SK-N-SH treated with all-trans-retinoic acid at 6 μM for 48 hours (cell line): ENCODE measurements around the gene DARS2.

Experiments
- ATAC-seq: fragments of 200-7000 bp; cut with Tn5 transposase; 3 replicates; pipeline ENCODE4 v1.9.1; 2020; ENCODE audit warnings: mild to moderate bottlenecking, moderate library complexity
- ARNTL ChIP-seq: fragments of 450-650 bp; formaldehyde crosslinking; IDR thresholded peaks from 2 replicates; pipeline ENCODE4 v1.5.0; 2020; ENCODE audit warnings: low read depth, mild to moderate bottlenecking, moderate library complexity, borderline replicate concordance
- CREB5 ChIP-seq: fragments of 250-450 bp; sonication (Bioruptor Pico); IDR thresholded peaks from 2 replicates; pipeline ENCODE4 v1.5.1; 2020; ENCODE audit warnings: low read depth, mild to moderate bottlenecking, moderate library complexity
- CSDC2 ChIP-seq: fragments of 250-450 bp; sonication (Bioruptor Pico); IDR thresholded peaks from 2 replicates; pipeline ENCODE4 v1.5.0; 2020; ENCODE audit warnings: mild to moderate bottlenecking, moderate library complexity
- ESRRG ChIP-seq: fragments of 250-450 bp; sonication (Bioruptor Pico); IDR thresholded peaks from 2 replicates; pipeline ENCODE4 v1.6.1; 2021; ENCODE audit warnings: mild to moderate bottlenecking
- GLIS3 ChIP-seq: fragments of 250-450 bp; sonication (Bioruptor Pico); IDR thresholded peaks from 2 replicates; pipeline ENCODE4 v1.5.0; 2020; ENCODE audit warnings: mild to moderate bottlenecking, moderate library complexity
- ISL1 ChIP-seq: fragments of 250-450 bp; sonication (Bioruptor Pico); IDR thresholded peaks from 2 replicates; pipeline ENCODE4 v2.1.2; 2022; ENCODE audit warnings: mild to moderate bottlenecking, moderate library complexity
- OSR1 ChIP-seq: fragments of 250-450 bp; sonication (Bioruptor Pico); IDR thresholded peaks from 2 replicates; pipeline ENCODE4 v1.8.0; 2022; ENCODE audit warnings: moderate library complexity, mild to moderate bottlenecking, inconsistent platforms
- POU6F1 ChIP-seq: fragments of 250-450 bp; sonication (Bioruptor Pico); IDR thresholded peaks from 2 replicates; pipeline ENCODE4 v1.8.0; 2021; ENCODE audit warnings: low read depth, mild to moderate bottlenecking, moderate library complexity, borderline replicate concordance
- PPARA ChIP-seq: fragments of 250-450 bp; sonication (Bioruptor Pico); IDR thresholded peaks from 2 replicates; pipeline ENCODE4 v1.5.0; 2020; ENCODE audit warnings: mild to moderate bottlenecking, borderline replicate concordance
- RARB ChIP-seq: fragments of 250-450 bp; sonication (Bioruptor Pico); IDR thresholded peaks from 2 replicates; pipeline ENCODE4 v1.8.0; 2021; ENCODE audit warnings: mild to moderate bottlenecking, moderate library complexity
- SNAI2 ChIP-seq: fragments of 250-450 bp; sonication (Bioruptor Pico); IDR thresholded peaks from 2 replicates; pipeline ENCODE4 v1.5.0; 2020; ENCODE audit warnings: mild to moderate bottlenecking, moderate library complexity
- TCF4 ChIP-seq: fragments of 250-450 bp; sonication (Bioruptor Pico); IDR thresholded peaks from 2 replicates; pipeline ENCODE4 v1.8.0; 2021; ENCODE audit warnings: mild to moderate bottlenecking, moderate library complexity, borderline replicate concordance
- TOX ChIP-seq: fragments of 250-450 bp; sonication (Bioruptor Pico); IDR thresholded peaks from 2 replicates; pipeline ENCODE4 v1.8.0; 2021; ENCODE audit warnings: mild to moderate bottlenecking, moderate library complexity, borderline replicate concordance
- TSHZ2 ChIP-seq: fragments of 250-450 bp; sonication (Bioruptor Pico); IDR thresholded peaks from 2 replicates; pipeline ENCODE4 v1.5.0; 2020; ENCODE audit warnings: mild to moderate bottlenecking, moderate library complexity
- ZFP3 ChIP-seq: fragments of 250-450 bp; sonication (Bioruptor Pico); IDR thresholded peaks from 2 replicates; pipeline ENCODE4 v1.5.0; 2020; ENCODE audit warnings: mild to moderate bottlenecking, moderate library complexity
- ZNF565 ChIP-seq: fragments of 450-650 bp; formaldehyde crosslinking; conservative IDR thresholded peaks from 2 replicates; pipeline ENCODE4 v1.5.0; 2020; ENCODE audit warnings: low read depth, mild to moderate bottlenecking, moderate library complexity
- ZNF70 ChIP-seq: fragments of 450-650 bp; formaldehyde crosslinking; IDR thresholded peaks from 2 replicates; pipeline ENCODE4 v1.5.0; 2020; ENCODE audit warnings: mild to moderate bottlenecking, moderate library complexity
- TF ChIP-seq, protein P1 (sequence below): fragments of 250-450 bp; sonication (Bioruptor Pico); IDR thresholded peaks from 2 replicates; pipeline ENCODE4 v1.5.1; 2021; ENCODE audit warnings: mild to moderate bottlenecking, moderate library complexity
- TF ChIP-seq, protein P2 (sequence below): fragments of 250-450 bp; sonication (Bioruptor Pico); IDR thresholded peaks from 2 replicates; pipeline ENCODE4 v1.8.0; 2020; ENCODE audit warnings: mild to moderate bottlenecking, moderate library complexity, borderline replicate concordance

DARS2 gene

DNA sequence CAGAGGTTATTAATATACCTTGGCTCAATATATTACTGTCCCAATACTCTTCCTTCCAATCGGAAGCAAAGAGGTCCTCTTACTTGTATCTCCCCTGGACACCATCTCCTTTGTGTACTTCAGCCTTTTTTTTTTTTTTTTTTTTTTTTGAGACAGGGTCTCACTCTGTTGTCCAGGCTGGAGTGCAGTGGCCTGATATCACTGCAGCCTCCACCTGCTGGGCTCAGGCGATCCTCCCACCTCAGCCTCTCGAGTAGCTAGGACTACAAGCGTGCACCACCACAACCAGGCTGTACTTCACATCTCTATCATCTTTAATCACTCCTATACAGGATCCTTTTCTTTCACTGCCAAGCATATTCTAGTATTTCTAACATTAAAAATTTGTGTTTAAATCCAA, 2.8 kb upstream of the DARS2 start:
- ATAC-seq = no peak
- no peak for TF ChIP-seq ZNF70 (CRISPR knock-in tag)

DNA sequence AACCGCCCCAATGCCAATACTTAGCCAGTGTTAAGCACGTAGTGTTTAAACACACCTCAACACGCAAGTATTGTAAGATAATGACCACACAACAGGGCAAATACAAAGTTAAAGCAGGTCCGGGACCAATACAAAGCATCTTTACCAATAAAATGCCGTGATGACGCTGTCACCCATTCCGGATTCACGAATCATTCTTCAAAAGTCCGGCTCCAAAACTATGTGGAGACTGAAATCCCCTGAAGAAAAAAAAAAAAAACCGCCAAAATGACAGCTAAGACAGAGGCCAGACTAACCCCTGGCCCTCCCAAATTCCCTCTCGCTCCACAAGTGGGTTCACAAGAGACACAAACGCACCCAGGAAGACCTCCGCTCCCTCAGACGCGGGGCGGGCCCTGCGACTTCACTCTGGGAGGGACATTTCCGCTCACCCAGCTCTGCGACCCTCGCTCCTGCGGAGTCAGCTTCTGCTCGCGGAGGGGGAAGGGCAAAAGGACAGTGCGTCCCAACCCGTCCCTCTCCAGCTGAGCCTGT, 625 bp upstream of the DARS2 start:
- no peak for TF ChIP-seq CREB5
- TF ChIP-seq ESRRG = no peak
- TF ChIP-seq, protein P1, sequence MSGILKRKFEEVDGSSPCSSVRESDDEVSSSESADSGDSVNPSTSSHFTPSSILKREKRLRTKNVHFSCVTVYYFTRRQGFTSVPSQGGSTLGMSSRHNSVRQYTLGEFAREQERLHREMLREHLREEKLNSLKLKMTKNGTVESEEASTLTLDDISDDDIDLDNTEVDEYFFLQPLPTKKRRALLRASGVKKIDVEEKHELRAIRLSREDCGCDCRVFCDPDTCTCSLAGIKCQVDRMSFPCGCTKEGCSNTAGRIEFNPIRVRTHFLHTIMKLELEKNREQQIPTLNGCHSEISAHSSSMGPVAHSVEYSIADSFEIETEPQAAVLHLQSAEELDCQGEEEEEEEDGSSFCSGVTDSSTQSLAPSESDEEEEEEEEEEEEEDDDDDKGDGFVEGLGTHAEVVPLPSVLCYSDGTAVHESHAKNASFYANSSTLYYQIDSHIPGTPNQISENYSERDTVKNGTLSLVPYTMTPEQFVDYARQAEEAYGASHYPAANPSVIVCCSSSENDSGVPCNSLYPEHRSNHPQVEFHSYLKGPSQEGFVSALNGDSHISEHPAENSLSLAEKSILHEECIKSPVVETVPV (CRISPR knock-in tag) = no peak
- TF ChIP-seq ZNF565 (CRISPR knock-in tag) = no peak
- ATAC-seq = no peak

GRCh38 chr1:173827611-173828010, 3.1 kb downstream of the DARS2 start:
- TF ChIP-seq, protein P2, sequence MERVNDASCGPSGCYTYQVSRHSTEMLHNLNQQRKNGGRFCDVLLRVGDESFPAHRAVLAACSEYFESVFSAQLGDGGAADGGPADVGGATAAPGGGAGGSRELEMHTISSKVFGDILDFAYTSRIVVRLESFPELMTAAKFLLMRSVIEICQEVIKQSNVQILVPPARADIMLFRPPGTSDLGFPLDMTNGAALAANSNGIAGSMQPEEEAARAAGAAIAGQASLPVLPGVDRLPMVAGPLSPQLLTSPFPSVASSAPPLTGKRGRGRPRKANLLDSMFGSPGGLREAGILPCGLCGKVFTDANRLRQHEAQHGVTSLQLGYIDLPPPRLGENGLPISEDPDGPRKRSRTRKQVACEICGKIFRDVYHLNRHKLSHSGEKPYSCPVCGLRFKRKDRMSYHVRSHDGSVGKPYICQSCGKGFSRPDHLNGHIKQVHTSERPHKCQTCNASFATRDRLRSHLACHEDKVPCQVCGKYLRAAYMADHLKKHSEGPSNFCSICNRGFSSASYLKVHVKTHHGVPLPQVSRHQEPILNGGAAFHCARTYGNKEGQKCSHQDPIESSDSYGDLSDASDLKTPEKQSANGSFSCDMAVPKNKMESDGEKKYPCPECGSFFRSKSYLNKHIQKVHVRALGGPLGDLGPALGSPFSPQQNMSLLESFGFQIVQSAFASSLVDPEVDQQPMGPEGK (CRISPR knock-in tag) = no peak
- TF ChIP-seq ISL1 (CRISPR knock-in tag) (no peak), SNAI2 (CRISPR knock-in tag) (no peak), ZFP3 (no peak), ARNTL (CRISPR knock-in tag) (no peak), ZNF565 (CRISPR knock-in tag) (no peak), TCF4 (CRISPR knock-in tag) (no peak), PPARA (CRISPR knock-in tag) (no peak), POU6F1 (CRISPR knock-in tag) (no peak), TSHZ2 (CRISPR knock-in tag) (no peak), RARB (no peak), CREB5 (no peak), GLIS3 (CRISPR knock-in tag) (no peak), ESRRG (no peak), OSR1 (CRISPR knock-in tag) (no peak), TOX (CRISPR knock-in tag) (no peak), CSDC2 (no peak)
- TF ChIP-seq, protein P1 (CRISPR knock-in tag) = no peak
- no peak for ATAC-seq
